NOMO-1 (cell line): ENCODE results near the gene ABHD2.
A peak's percentile ranks its signal among the peaks of the same experiment; 100 is the strongest.

Experiments
- DNase-seq, 2 experiments: peaks; one replicate each; lab custom pipeline; 2025; ENCODE audit not compliant: unreplicated experiment in 2 of 2; lab: John Stamatoyannopoulos, UW

The ABHD2 gene

DNA sequence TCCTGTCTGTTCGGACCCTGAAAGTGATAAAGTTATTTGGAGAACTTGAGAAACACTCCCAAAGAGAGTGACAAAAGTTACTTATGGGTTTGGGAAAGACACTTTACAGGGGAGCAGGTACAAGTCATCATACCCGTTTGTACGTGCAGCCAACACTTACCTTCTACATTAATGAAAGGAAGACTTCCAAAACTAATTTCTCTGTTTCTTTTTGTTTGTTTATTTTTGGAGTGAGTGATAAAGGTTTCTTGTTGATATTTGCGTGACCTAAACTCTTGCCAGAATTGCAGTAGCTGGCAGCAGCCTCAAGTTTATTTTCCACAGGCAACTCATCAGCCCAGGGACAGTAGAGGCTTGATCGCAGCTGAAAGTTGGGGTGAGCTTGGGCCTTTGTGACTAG is 8.4 kb downstream of the ABHD2 start:
- DNase-seq, result no peak

DNA sequence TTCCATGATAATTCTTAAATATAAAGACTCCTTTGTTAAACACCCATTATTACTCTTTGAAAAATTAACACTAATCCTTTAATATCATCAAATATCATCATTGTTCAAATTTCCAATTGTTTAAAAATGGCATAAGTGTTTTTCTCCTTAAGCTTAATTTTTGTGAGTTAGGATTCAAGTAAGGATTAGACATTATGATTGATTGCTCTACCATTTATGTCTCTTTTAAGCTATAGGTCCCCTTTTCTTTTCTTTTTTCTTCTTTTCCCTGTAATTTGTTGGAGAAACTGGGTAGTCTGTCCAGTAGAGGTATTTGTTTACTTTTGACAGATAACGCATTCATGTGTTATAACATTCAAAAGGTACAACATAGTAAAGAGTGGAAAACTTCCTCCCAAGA is 9.1 kb downstream of the ABHD2 start:
- no peak for DNase-seq

- no peak for DNase-seq
Observed at GRCh38 chr15:89098281-89098680, 10.0 kb downstream of the ABHD2 start.

DNA sequence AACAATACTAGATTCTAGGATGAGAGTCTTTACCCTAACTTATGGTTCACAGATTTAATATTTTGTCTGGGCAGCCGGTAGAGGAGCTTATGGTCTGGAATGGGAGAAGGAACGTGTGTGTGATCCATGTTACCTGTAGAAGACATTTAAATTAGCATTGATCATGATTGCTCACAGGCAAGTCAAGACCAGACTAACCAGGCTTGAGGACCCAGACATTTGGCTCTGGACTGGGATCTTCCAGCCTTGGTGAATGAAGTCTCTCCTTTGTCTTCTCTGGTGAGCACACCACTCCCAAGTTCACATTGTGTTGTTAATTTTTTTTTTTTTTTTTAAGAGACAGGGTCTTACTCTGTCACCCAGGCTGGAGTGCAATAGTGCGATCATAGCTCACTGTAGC is 11.7 kb downstream of the ABHD2 start:
- no peak for DNase-seq

DNA sequence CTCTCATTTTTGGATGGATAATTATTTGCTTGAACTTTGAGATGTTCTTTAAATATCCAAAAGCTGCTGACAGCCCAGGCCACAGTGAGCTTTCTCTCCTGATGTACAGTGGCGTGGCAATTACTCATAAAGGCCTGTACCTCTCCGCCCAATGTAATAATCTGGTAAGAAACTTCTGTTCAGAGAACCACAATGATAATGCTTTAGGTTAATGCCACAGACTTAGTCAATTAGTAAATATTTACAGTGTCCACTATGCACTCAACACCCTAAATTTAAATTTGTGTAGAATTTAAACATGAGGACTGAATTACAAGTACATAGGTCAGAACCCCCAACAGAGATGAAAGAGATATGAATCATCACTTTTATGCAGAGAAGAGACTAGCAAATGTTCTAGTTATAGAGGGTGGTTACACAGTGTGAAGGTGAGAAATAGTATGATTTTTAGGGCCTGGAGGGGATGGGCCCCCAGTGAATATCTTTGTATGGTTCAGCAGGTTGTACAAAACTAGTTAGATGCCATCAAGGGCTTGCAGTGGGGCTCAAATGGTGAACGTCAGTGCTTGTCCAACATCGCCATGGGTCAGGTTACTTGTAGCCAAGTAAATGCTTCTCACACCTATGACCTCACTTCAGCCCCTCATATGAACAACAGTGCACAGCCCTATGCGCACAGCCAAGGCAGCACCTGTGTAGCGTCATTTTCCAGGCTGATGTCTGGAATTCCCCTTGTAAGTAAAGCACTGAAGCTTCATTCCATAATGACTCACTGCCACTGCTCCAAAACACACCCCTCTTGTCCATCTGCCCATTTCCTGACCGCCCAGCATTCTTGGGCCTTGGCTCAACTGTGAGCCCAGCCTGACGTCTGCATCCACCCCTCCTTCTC is 13.3 kb downstream of the ABHD2 start:
- DNase-seq, result no peak

- DNase-seq, result no peak
Observed at GRCh38 chr15:89103481-89104171, 15.4 kb downstream of the ABHD2 start.

- no peak for DNase-seq
Observed at GRCh38 chr15:89104172-89104564, 15.9 kb downstream of the ABHD2 start.

- peak in 1 of 2 experiments; percentile 23 for DNase-seq
Observed at GRCh38 chr15:89105147-89105546, 16.9 kb downstream of the ABHD2 start.

GRCh38 chr15:89106200-89106599 is 17.9 kb downstream of the ABHD2 start:
- no peak for DNase-seq

GRCh38 chr15:89107984-89108383 is 19.7 kb downstream of the ABHD2 start:
- DNase-seq, result peak; percentile 28 to 68

DNA sequence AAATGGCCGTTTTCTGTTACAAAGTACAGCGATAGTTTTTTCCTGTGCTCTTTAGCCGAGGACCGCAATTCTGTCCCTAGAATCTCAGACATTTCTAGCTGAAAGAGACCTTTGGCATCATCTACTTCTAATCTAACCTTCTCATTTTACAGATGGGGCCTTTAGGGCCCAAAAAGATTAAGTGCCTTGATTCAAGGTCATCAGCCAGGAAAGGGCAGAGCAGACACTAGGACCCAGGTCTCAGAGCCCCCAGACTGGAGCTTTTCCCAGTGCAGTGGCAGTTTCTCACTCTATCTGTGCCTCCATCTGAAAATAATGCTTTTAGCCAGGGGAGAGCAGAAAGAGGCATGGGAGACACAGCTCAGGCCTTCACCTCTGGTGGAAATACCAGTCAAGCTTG is 20.6 kb downstream of the ABHD2 start:
- no peak for DNase-seq

GRCh38 chr15:89109238-89109637 is 21.0 kb downstream of the ABHD2 start:
- no peak for DNase-seq

- DNase-seq, result no peak
Observed at GRCh38 chr15:89110060-89110459, 21.8 kb downstream of the ABHD2 start.

GRCh38 chr15:89111352-89111751 is 23.1 kb downstream of the ABHD2 start:
- no peak for DNase-seq

- no peak for DNase-seq
Observed at GRCh38 chr15:89111961-89112340, 23.7 kb downstream of the ABHD2 start.

DNA sequence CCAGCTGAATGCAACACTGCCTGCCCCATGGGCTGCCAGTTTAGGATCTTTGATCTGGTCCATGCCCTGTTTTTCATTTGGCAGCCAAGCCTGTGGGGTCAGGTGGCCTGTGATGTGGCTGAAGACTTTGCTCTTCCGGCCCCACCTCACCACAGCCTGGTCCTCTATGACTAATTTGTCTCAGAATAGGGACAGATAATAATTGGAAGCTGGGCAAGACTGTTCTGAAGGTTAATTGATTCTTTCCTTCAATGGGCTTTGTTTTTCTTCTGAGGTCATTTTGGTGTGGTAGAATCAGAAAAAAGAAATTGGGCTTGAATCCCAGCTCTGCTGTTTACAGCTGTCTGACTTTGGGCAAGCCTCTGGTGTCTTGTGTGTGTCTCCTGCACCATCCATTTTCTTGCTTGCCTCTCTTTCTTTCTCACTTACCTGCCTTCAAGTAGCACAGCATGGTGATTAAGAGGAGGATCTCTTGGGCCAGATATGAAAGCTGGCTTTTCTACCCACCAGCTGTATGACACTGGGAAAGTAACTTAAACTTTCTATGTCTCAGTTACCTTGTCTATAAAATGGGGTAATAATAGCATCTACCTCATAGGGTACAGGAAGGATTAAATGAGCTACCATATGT is 24.2 kb downstream of the ABHD2 start:
- peak; percentile 16 to 19 for DNase-seq

- no peak for DNase-seq
Observed at GRCh38 chr15:89113296-89114024, 25.2 kb downstream of the ABHD2 start.

- DNase-seq, result no peak
Observed at GRCh38 chr15:89114990-89115389, 26.7 kb downstream of the ABHD2 start.

GRCh38 chr15:89115547-89115946 is 27.3 kb downstream of the ABHD2 start:
- DNase-seq, result no peak

- no peak for DNase-seq
Observed at GRCh38 chr15:89116404-89116803, 28.1 kb downstream of the ABHD2 start.

- DNase-seq, result peak in 1 of 2 experiments; percentile 18
Observed at GRCh38 chr15:89117790-89118189, 29.5 kb downstream of the ABHD2 start.
